ENCODE measurements around the gene LRCH4. TPM values are rescaled to one million over a fixed set of nuclear protein-coding genes. Genes with fewer than 3 reads are reported as not detected.
A peak's percentile ranks its signal among the peaks of the same experiment; 100 is the strongest.

LRCH4 gene
- total RNA-seq, 1 donor from 2014 or later: 26.6 TPM

DNA sequence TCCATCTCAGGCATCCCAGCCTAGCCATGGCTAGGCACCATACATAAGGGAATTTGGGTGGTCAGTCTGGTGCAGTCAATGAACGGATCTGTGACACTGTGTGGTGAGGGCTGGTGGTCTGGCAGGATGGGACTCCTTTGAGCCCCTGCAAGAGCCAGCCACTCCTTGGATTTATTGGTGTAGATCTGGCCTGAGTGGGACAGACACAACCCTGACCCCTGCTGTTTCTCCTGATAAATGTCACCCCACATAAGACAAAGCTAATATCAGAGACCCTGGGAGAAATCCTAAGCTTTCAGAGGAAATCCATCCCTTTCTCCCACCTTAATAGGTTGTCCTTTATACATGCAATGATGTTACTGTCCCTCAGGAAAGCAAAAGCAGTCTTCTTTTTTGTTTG is 2.5 kb upstream of the LRCH4 start:
- no peak for DNase-seq
- peaks cover 45% of the 10 kb centered on the region for H3K4me1 ChIP-seq
- no peaks in the 10 kb centered on the region for H3K9me3 ChIP-seq (replicated peaks)
- intact Hi-C loops (cut with micrococcal nuclease): loop anchor here (10.0 kb wide), 1 partner anchor 106 kb away; the partner anchor contains the start of gene GIGYF1
- H3K4me3 ChIP-seq: no peak overlapping the region
- TF ChIP-seq, protein P1, sequence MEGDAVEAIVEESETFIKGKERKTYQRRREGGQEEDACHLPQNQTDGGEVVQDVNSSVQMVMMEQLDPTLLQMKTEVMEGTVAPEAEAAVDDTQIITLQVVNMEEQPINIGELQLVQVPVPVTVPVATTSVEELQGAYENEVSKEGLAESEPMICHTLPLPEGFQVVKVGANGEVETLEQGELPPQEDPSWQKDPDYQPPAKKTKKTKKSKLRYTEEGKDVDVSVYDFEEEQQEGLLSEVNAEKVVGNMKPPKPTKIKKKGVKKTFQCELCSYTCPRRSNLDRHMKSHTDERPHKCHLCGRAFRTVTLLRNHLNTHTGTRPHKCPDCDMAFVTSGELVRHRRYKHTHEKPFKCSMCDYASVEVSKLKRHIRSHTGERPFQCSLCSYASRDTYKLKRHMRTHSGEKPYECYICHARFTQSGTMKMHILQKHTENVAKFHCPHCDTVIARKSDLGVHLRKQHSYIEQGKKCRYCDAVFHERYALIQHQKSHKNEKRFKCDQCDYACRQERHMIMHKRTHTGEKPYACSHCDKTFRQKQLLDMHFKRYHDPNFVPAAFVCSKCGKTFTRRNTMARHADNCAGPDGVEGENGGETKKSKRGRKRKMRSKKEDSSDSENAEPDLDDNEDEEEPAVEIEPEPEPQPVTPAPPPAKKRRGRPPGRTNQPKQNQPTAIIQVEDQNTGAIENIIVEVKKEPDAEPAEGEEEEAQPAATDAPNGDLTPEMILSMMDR (IDR thresholded peaks at IDR 0.05; ENCODE audit: borderline replicate concordance): peak; percentile 40
- H3K27ac ChIP-seq (replicated peaks): no peak overlapping the region
- H3K36me3 ChIP-seq: no peaks in the 10 kb centered on the region
- no peaks in the 10 kb centered on the region for H3K27me3 ChIP-seq (ENCODE audit: low read depth)

DNA sequence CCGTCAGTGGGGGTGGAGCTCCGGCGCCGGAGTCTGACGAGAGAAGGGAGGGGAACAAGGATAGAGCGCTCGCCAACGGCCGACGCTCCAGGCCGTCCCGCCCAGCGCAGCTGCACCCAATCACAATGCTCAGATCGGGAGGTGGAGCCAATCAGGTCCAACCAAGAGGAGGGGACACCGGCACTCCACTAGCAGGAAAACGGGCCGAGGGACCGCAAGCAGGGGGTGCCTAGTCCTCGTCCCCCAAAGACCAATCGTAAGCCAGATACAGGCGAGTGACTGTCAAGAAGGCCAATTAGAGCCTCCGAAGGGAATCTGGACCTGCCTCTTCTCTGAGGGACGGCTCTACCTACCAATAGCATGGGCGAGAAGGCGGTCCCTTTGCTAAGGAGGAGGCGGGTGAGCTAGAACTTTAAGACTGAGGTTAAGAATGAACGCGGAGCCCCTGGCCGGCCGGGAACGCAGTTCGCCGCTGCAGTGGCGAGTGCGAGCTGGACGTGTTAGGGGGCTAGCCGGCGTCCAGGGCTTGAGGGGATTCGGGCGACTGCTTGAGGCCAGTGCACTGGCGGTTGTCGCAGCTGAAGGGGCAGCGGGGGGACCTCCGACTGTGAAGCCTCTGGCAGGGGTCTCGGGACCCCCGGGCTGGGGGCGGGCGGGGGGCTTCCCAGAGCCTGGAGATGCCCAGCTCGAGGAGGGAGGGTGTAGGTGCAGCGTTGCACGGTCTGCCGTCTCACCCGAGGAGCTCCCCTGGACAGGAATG is 517 bp upstream of the LRCH4 start, which contains the start of gene FBXO24:
TSS of gene FBXO24 (plus strand) at position 63 of the 760 bp plus-strand sequence. CDS start at position 361, 298 bp downstream.
- TF ChIP-seq, protein P1 (IDR thresholded peaks at IDR 0.05; ENCODE audit: borderline replicate concordance): no peak
- no peaks in the 10 kb centered on the region for H3K27me3 ChIP-seq (ENCODE audit: low read depth)
- intact Hi-C loops (cut with micrococcal nuclease): loop anchor here (10.0 kb wide), 1 partner anchor 108 kb away; the partner anchor contains the start of gene GIGYF1
- peak within 1 kb of the TSS; percentile 98 for H3K27ac ChIP-seq (replicated peaks)
- DNase-seq: peak; percentile 100
- H3K4me3 ChIP-seq: peak within 1 kb of the TSS; percentile 100
- H3K9me3 ChIP-seq (replicated peaks): no peaks in the 10 kb centered on the region
- H3K4me1 ChIP-seq: peaks cover 65% of the 10 kb centered on the region
- peaks cover 12% of the 10 kb centered on the region for H3K36me3 ChIP-seq

DNA sequence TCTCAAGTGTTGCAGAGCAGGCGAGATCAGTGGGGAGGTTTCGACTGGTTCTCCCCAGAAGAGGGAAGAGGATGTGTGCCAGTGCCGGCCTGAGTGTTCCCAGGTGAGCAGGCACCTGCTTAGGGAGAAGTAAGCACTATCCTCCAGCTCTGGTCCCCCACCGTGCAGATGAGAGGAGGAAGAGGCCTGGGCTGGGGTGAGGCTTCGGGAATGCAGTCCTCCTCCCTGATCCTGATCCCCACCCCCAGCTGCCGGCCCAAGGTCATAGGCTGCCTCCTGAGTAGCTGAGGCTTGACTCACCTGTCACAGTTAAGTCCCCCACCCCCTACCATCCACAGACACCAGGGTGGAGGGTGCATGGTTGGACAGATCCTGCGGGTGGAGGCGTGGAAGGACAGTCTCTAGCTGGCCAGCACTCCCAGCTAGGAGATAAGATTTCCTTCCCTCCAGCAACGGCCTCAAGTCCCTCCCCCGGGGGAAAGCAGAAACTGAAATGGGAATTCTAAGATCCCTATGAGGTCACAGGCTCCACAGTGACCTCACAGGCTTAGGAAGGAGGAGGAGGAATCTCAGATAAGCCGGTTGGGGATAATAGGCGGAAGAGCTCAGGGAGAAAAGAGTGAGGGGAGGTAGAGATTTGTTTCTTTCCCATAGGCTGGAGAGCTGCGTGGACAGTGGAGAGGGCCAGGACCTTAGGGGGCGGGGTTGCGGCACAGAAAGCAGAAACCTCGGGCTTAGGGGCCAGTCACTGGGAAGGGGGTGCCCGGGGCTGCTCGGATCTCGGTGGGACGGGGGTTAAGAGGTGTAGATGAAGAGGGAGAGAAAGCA is 1.0 kb downstream of the LRCH4 start:
- TF ChIP-seq, protein P1 (IDR thresholded peaks at IDR 0.05; ENCODE audit: borderline replicate concordance): no peak
- H3K36me3 ChIP-seq: peaks cover 25% of the 10 kb centered on the region
- intact Hi-C loops (cut with micrococcal nuclease): loop anchor here (10.0 kb wide), 1 partner anchor 110 kb away; the partner anchor contains the start of gene GIGYF1
- H3K27ac ChIP-seq (replicated peaks): peak overlapping the region; percentile 98
- DNase-seq: peak; percentile 35
- no peaks in the 10 kb centered on the region for H3K9me3 ChIP-seq (replicated peaks)
- H3K4me3 ChIP-seq: peak overlapping the region; percentile 100
- no peaks in the 10 kb centered on the region for H3K27me3 ChIP-seq (ENCODE audit: low read depth)
- peaks cover 56% of the 10 kb centered on the region for H3K4me1 ChIP-seq

DNA sequence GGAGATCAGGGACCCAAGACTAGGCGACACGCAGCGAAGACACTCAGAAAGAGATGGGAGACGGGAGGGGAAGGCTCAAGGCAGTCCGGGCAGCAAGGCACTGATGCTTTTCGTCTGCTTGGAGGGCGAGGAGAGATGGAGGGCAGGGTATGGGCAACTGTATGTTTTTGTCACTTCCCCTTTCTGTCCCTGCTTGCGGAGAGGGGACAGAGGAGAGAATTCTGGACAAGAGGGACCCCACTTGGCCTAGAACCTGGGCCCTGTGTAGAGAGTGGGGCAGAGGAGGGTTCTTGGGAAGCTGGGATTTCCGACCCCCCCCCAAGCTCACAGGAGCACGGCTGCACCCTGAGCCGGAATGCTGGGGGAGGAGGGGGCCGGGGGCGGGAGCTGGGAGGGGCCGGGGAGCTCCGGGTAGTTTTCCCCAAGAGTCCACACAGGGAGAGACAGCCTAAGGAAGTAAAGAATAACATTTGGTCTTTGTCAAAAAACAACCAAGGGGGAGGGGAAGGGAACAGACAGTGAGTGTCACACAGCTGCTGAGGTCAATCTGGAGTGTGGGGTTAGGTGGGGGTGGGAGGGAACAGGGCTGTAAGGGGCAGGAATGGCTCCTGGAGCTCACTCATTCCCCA is 1.8 kb downstream of the LRCH4 start:
- H3K27me3 ChIP-seq (ENCODE audit: low read depth): no peaks in the 10 kb centered on the region
- peak overlapping the region; percentile 98 for H3K27ac ChIP-seq (replicated peaks)
- H3K4me1 ChIP-seq: peaks cover 55% of the 10 kb centered on the region
- TF ChIP-seq, protein P1 (IDR thresholded peaks at IDR 0.05; ENCODE audit: borderline replicate concordance): no peak
- H3K4me3 ChIP-seq: peak overlapping the region; percentile 100
- DNase-seq: no peak
- H3K9me3 ChIP-seq (replicated peaks): no peaks in the 10 kb centered on the region
- intact Hi-C loops (cut with micrococcal nuclease): loop anchor here (10.0 kb wide), 1 partner anchor 111 kb away; the partner anchor contains the start of gene GIGYF1
- H3K36me3 ChIP-seq: peaks cover 31% of the 10 kb centered on the region

Measured in left ventricle myocardium inferior (tissue), 1 donor.